ENCODE results near the gene POC1A.

The POC1A gene

GRCh38 chr3:52120556-52121463 lies 33.4 kb downstream of the POC1A start:
- ATAC-seq (no peak), DNase-seq (no peak)
- no peak overlapping the region for H3K4me3 Mint-ChIP-seq
- H3K4me1 Mint-ChIP-seq: peaks cover 7% of the 10 kb centered on the region
- no peaks in the 10 kb centered on the region for H3K9me3 Mint-ChIP-seq
- peaks cover 14% of the 10 kb centered on the region for H3K36me3 Mint-ChIP-seq (ENCODE audit: low read depth)
- peak overlapping the region; percentile 64 for H3K27ac Mint-ChIP-seq
- no peaks in the 10 kb centered on the region for H3K27me3 Mint-ChIP-seq

- H3K9me3 Mint-ChIP-seq: no peaks in the 10 kb centered on the region
Measured at GRCh38 chr3:52119826-52120225, 34.4 kb downstream of the POC1A start.

GRCh38 chr3:52119099-52119498 lies 35.1 kb downstream of the POC1A start:
- Mint-ChIP-seq H3K4me3 (no peak overlapping the region), H3K9me3 (no peaks in the 10 kb centered on the region), H3K27me3 (no peaks in the 10 kb centered on the region), H3K36me3 (ENCODE audit: low read depth) (peaks cover 16% of the 10 kb centered on the region), H3K27ac (no peak overlapping the region), H3K4me1 (peaks cover 7% of the 10 kb centered on the region)
- DNase-seq (no peak), ATAC-seq (no peak)

More at GRCh38 chr3:52119826-52120225, 34.4 kb downstream of the POC1A start:
- H3K4me3 Mint-ChIP-seq: no peak overlapping the region
- no peak for ATAC-seq
- H3K27me3 Mint-ChIP-seq: no peaks in the 10 kb centered on the region
- no peak for DNase-seq
- H3K27ac Mint-ChIP-seq: no peak overlapping the region
- peaks cover 7% of the 10 kb centered on the region for H3K4me1 Mint-ChIP-seq
- peaks cover 16% of the 10 kb centered on the region for H3K36me3 Mint-ChIP-seq (ENCODE audit: low read depth)

- Mint-ChIP-seq H3K4me1 (peaks cover 7% of the 10 kb centered on the region), H3K27me3 (no peaks in the 10 kb centered on the region), H3K9me3 (no peaks in the 10 kb centered on the region), H3K4me3 (no peak overlapping the region), H3K27ac (no peak overlapping the region), H3K36me3 (ENCODE audit: low read depth) (peaks cover 16% of the 10 kb centered on the region)
- DNase-seq (no peak), ATAC-seq (no peak)
Measured at GRCh38 chr3:52118156-52118875, 35.9 kb downstream of the POC1A start.

- ATAC-seq (no peak), DNase-seq (no peak)
- Mint-ChIP-seq H3K9me3 (no peaks in the 10 kb centered on the region), H3K4me1 (peaks cover 7% of the 10 kb centered on the region), H3K4me3 (no peak overlapping the region), H3K27me3 (no peaks in the 10 kb centered on the region), H3K27ac (no peak overlapping the region), H3K36me3 (ENCODE audit: low read depth) (peaks cover 19% of the 10 kb centered on the region)
Measured at GRCh38 chr3:52117537-52117936, 36.7 kb downstream of the POC1A start.

- peaks cover 15% of the 10 kb centered on the region for H3K36me3 Mint-ChIP-seq (ENCODE audit: low read depth)
- H3K27me3 Mint-ChIP-seq: no peaks in the 10 kb centered on the region
- H3K9me3 Mint-ChIP-seq: no peaks in the 10 kb centered on the region
- H3K27ac Mint-ChIP-seq: no peak overlapping the region
- ATAC-seq (no peak), DNase-seq (no peak)
- H3K4me1 Mint-ChIP-seq: peaks cover 9% of the 10 kb centered on the region
- no peak overlapping the region for H3K4me3 Mint-ChIP-seq
Measured at GRCh38 chr3:52112056-52112455, 42.2 kb downstream of the POC1A start.

- Mint-ChIP-seq H3K27me3 (no peaks in the 10 kb centered on the region), H3K9me3 (no peaks in the 10 kb centered on the region), H3K27ac (no peak overlapping the region), H3K4me3 (no peak overlapping the region), H3K36me3 (ENCODE audit: low read depth) (peaks cover 15% of the 10 kb centered on the region), H3K4me1 (peaks cover 9% of the 10 kb centered on the region)
- ATAC-seq (no peak), DNase-seq (no peak)
Measured at GRCh38 chr3:52110502-52110901, 43.7 kb downstream of the POC1A start.

- peak; percentile 27 for ATAC-seq
- Mint-ChIP-seq H3K27me3 (no peaks in the 10 kb centered on the region), H3K36me3 (ENCODE audit: low read depth) (peaks cover 13% of the 10 kb centered on the region), H3K4me1 (peaks cover 9% of the 10 kb centered on the region), H3K27ac (no peak overlapping the region), H3K9me3 (no peaks in the 10 kb centered on the region), H3K4me3 (no peak overlapping the region)
- no peak for DNase-seq
Measured at GRCh38 chr3:52109611-52110301, 44.5 kb downstream of the POC1A start.

GRCh38 chr3:52108302-52109232 lies 45.7 kb downstream of the POC1A start:
- ATAC-seq (no peak), DNase-seq (no peak)
- Mint-ChIP-seq H3K9me3 (no peaks in the 10 kb centered on the region), H3K4me3 (no peak overlapping the region), H3K27me3 (no peaks in the 10 kb centered on the region), H3K27ac (no peak overlapping the region), H3K4me1 (peaks cover 9% of the 10 kb centered on the region), H3K36me3 (ENCODE audit: low read depth) (peaks cover 13% of the 10 kb centered on the region)

- Mint-ChIP-seq H3K27ac (no peak overlapping the region), H3K27me3 (no peaks in the 10 kb centered on the region), H3K9me3 (peaks cover 5% of the 10 kb centered on the region), H3K4me1 (peaks cover 9% of the 10 kb centered on the region), H3K36me3 (ENCODE audit: low read depth) (peaks cover 13% of the 10 kb centered on the region), H3K4me3 (no peak overlapping the region)
- ATAC-seq (no peak), DNase-seq (no peak)
Measured at GRCh38 chr3:52106951-52107611, 47.1 kb downstream of the POC1A start.

GRCh38 chr3:52104684-52105640 lies 49.3 kb downstream of the POC1A start:
- Mint-ChIP-seq H3K4me3 (no peak overlapping the region), H3K27me3 (no peaks in the 10 kb centered on the region), H3K36me3 (ENCODE audit: low read depth) (peaks cover 25% of the 10 kb centered on the region), H3K9me3 (peaks cover 14% of the 10 kb centered on the region), H3K4me1 (peaks cover 6% of the 10 kb centered on the region), H3K27ac (no peak overlapping the region)
- no peak for ATAC-seq
- DNase-seq: no peak

GRCh38 chr3:52102934-52103333 lies 51.3 kb downstream of the POC1A start:
- ATAC-seq (no peak), DNase-seq (no peak)
- peaks cover 24% of the 10 kb centered on the region for H3K36me3 Mint-ChIP-seq (ENCODE audit: low read depth)
- H3K27me3 Mint-ChIP-seq: no peaks in the 10 kb centered on the region
- no peaks in the 10 kb centered on the region for H3K4me1 Mint-ChIP-seq
- H3K9me3 Mint-ChIP-seq: peaks cover 14% of the 10 kb centered on the region
- no peak overlapping the region for H3K4me3 Mint-ChIP-seq
- H3K27ac Mint-ChIP-seq: no peak overlapping the region
